Measurements from ENCODE around the gene COL5A1.

COL5A1 gene

DNA sequence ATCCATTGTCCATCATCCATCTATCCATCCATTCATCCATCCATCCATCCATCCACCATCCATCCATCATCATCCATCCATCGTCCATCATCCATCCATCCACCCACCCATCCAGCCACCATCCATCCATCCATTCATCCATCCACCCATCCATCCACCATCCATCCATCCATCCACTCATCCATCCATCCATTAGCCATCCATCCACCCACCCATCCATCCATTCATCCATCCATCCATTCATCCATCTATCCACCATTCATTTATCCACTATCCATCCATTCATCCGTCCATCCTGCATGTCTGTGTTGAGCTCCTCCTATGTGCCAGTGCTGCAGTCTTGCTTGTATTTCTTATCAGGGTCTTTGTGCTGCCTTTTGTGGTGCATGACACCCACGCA is 44.2 kb downstream of the COL5A1 start:
- Histone ChIP-seq H3K27me3 (ENCODE audit: control insufficient read depth, insufficient read depth, low read length) (no peaks in the 10 kb centered on the region), H3K9me3 (ENCODE audit: control insufficient read depth, insufficient read depth, low read length) (no peaks in the 10 kb centered on the region; the same call in 1 of the 2 replicates), H3K27ac (ENCODE audit: low read length) (no peak overlapping the region), H3K36me3 (ENCODE audit: control insufficient read depth, insufficient read depth, low read length) (no peaks in the 10 kb centered on the region; the same call in 1 of the 2 replicates), H3K4me1 (ENCODE audit: control insufficient read depth, insufficient read depth, low read length) (no peaks in the 10 kb centered on the region; the same call in 1 of the 2 replicates), H3K4me3 (ENCODE audit: low read length) (no peak overlapping the region)
- 100% methylated on average over 2 of the region's 3 CpGs for WGBS (ENCODE audit: insufficient coverage, insufficient read length)
- no peak for DNase-seq (ENCODE audit: low read depth, low spot score)

DNA sequence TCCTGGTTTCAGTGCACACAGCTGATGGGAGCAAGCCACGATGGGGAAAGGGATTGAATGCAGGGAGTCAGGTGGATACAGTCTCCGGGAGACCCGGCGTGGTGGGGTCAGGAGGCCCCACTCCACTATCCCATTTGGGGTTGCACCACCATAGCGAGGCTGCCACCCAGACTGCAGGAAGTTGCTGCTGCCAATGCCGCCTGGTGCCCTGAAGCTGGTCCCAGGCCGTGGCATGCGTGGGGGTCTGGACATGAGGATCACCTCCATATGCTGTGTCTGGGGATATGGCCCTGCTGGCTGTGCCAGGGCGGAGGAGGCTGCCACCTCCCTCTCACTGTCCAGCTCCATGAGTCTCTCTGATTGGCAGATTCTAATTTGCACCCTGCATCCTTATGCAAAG is 45.3 kb downstream of the COL5A1 start:
- H3K27me3 ChIP-seq (ENCODE audit: control insufficient read depth, insufficient read depth, low read length), result no peaks in the 10 kb centered on the region
- DNase-seq (ENCODE audit: low read depth, low spot score), result no peak
- no peaks in the 10 kb centered on the region; the same call in 1 of the 2 replicates for H3K9me3 ChIP-seq (ENCODE audit: control insufficient read depth, insufficient read depth, low read length)
- no peak overlapping the region for H3K4me3 ChIP-seq (ENCODE audit: low read length)
- WGBS (ENCODE audit: insufficient coverage, insufficient read length), result no CpG with 5 or more reads among the region's 9 CpGs
- H3K4me1 ChIP-seq (ENCODE audit: control insufficient read depth, insufficient read depth, low read length), result no peaks in the 10 kb centered on the region; the same call in 1 of the 2 replicates
- no peaks in the 10 kb centered on the region; the same call in 1 of the 2 replicates for H3K36me3 ChIP-seq (ENCODE audit: control insufficient read depth, insufficient read depth, low read length)
- no peak overlapping the region for H3K27ac ChIP-seq (ENCODE audit: low read length)

- no CpG with 5 or more reads among the region's 10 CpGs for WGBS (ENCODE audit: insufficient coverage, insufficient read length)
- no peaks in the 10 kb centered on the region for H3K27me3 ChIP-seq (ENCODE audit: control insufficient read depth, insufficient read depth, low read length)
- no peaks in the 10 kb centered on the region; the same call in 1 of the 2 replicates for H3K36me3 ChIP-seq (ENCODE audit: control insufficient read depth, insufficient read depth, low read length)
- H3K27ac ChIP-seq (ENCODE audit: low read length), result no peak overlapping the region
- no peaks in the 10 kb centered on the region; the same call in 1 of the 2 replicates for H3K9me3 ChIP-seq (ENCODE audit: control insufficient read depth, insufficient read depth, low read length)
- DNase-seq (ENCODE audit: low read depth, low spot score), result no peak
- no peaks in the 10 kb centered on the region; the same call in 1 of the 2 replicates for H3K4me1 ChIP-seq (ENCODE audit: control insufficient read depth, insufficient read depth, low read length)
- H3K4me3 ChIP-seq (ENCODE audit: low read length), result no peak overlapping the region
Measured at GRCh38 chr9:134687556-134687955, 46.0 kb downstream of the COL5A1 start.

GRCh38 chr9:134688231-134688630 is 46.6 kb downstream of the COL5A1 start:
- H3K4me3 ChIP-seq (ENCODE audit: low read length), result no peak overlapping the region
- H3K4me1 ChIP-seq (ENCODE audit: control insufficient read depth, insufficient read depth, low read length), result no peaks in the 10 kb centered on the region; the same call in 1 of the 2 replicates
- H3K27me3 ChIP-seq (ENCODE audit: control insufficient read depth, insufficient read depth, low read length), result no peaks in the 10 kb centered on the region
- DNase-seq (ENCODE audit: low read depth, low spot score), result no peak
- no peak overlapping the region for H3K27ac ChIP-seq (ENCODE audit: low read length)
- no peaks in the 10 kb centered on the region; the same call in 1 of the 2 replicates for H3K9me3 ChIP-seq (ENCODE audit: control insufficient read depth, insufficient read depth, low read length)
- no CpG with 5 or more reads among the region's 15 CpGs for WGBS (ENCODE audit: insufficient coverage, insufficient read length)
- no peaks in the 10 kb centered on the region; the same call in 1 of the 2 replicates for H3K36me3 ChIP-seq (ENCODE audit: control insufficient read depth, insufficient read depth, low read length)

DNA sequence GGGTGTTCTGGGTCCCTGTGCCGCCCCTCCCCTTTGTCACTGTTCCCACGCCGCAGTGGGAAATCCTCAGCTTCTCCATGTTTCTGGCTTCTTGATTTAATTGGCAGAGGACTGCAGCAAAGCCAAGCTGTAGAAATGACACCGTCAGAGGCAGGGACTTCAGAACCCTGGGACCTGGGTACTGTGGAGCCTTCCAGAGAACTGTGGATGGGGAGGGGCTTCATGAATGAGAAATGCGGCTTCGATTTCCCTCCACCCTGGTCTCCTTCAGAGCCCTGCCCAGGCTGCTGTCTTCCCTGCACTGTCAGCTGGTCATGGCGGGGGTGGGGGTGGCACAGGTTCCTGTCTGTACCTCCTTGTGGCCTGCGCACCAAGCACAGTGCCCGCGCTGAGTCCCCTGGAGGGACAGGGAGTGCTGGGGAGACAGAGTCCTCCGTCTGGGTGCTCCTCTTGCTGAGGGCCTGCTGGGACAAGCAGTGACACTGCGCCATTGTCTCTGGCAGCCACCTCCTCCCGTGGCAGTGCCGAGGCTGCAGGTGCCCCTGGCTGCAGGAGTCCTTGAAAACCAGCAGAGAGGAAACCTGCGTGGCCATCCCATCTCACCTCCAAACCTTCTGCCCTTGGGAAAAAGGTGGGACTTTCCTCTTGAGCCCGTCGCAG is 47.2 kb downstream of the COL5A1 start:
- no peaks in the 10 kb centered on the region; the same call in 1 of the 2 replicates for H3K4me1 ChIP-seq (ENCODE audit: control insufficient read depth, insufficient read depth, low read length)
- H3K4me3 ChIP-seq (ENCODE audit: low read length), result no peak overlapping the region
- H3K27ac ChIP-seq (ENCODE audit: low read length), result no peak overlapping the region

GRCh38 chr9:134689321-134690181 is 47.9 kb downstream of the COL5A1 start:
- Histone ChIP-seq H3K4me1 (ENCODE audit: control insufficient read depth, insufficient read depth, low read length) (no peaks in the 10 kb centered on the region; the same call in 1 of the 2 replicates), H3K9me3 (ENCODE audit: control insufficient read depth, insufficient read depth, low read length) (no peaks in the 10 kb centered on the region; the same call in 1 of the 2 replicates), H3K4me3 (ENCODE audit: low read length) (no peak overlapping the region), H3K27ac (ENCODE audit: low read length) (no peak overlapping the region), H3K36me3 (ENCODE audit: control insufficient read depth, insufficient read depth, low read length) (no peaks in the 10 kb centered on the region; the same call in 1 of the 2 replicates), H3K27me3 (ENCODE audit: control insufficient read depth, insufficient read depth, low read length) (no peaks in the 10 kb centered on the region)
- DNase-seq (ENCODE audit: low read depth, low spot score), result peak; percentile 52
- no CpG with 5 or more reads among the region's 20 CpGs for WGBS (ENCODE audit: insufficient coverage, insufficient read length)

More for the DNA sequence above, 47.2 kb downstream of the COL5A1 start:
- Histone ChIP-seq H3K27me3 (ENCODE audit: control insufficient read depth, insufficient read depth, low read length) (no peaks in the 10 kb centered on the region), H3K36me3 (ENCODE audit: control insufficient read depth, insufficient read depth, low read length) (no peaks in the 10 kb centered on the region; the same call in 1 of the 2 replicates), H3K9me3 (ENCODE audit: control insufficient read depth, insufficient read depth, low read length) (no peaks in the 10 kb centered on the region; the same call in 1 of the 2 replicates)
- no peak for DNase-seq (ENCODE audit: low read depth, low spot score)
- WGBS (ENCODE audit: insufficient coverage, insufficient read length), result no CpG with 5 or more reads among the region's 17 CpGs

GRCh38 chr9:134690301-134690751 is 48.7 kb downstream of the COL5A1 start:
- no peaks in the 10 kb centered on the region for H3K27me3 ChIP-seq (ENCODE audit: control insufficient read depth, insufficient read depth, low read length)
- no peaks in the 10 kb centered on the region; the same call in 1 of the 2 replicates for H3K36me3 ChIP-seq (ENCODE audit: control insufficient read depth, insufficient read depth, low read length)
- no CpG with 5 or more reads among the region's 15 CpGs for WGBS (ENCODE audit: insufficient coverage, insufficient read length)

DNA sequence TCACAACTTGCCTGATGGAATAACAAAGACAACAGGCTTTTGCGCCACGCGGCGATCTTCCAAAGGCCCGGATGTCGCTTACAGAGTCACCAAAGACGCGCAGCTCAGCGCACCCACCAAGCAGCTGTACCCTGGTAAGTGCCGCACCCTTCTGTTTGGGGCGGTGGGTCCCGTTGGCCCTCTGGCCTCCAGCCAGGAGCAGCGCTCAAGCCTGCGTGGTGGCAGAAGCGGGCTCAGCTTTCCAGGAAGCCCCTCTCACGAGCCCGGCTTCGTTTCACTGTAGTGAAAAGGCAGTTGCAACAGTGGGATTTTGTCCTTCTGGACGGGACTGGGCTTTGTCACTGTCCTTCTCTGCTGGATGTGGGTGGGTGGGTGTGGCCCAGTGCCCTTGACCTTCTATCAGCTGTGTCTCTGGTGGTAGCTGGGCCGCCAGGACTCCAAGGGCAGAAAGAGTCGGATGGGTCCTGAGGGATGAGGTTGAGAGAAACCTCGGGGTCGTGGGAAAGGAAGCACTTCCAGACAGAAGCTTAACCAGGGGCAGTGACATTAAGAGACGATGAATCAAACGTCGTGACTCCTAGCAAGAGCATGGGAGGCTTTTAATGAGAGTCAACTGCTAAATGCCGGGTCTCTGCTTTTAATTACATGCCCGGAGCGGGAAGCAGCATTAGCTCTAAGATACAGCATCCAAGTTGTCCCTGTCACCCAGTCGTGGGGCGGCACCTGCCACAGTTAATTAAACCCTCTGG is 49.5 kb downstream of the COL5A1 start:
- no CpG with 5 or more reads among the region's 31 CpGs for WGBS (ENCODE audit: insufficient coverage, insufficient read length)
- Histone ChIP-seq H3K36me3 (ENCODE audit: control insufficient read depth, insufficient read depth, low read length) (no peaks in the 10 kb centered on the region; the same call in 1 of the 2 replicates), H3K27me3 (ENCODE audit: control insufficient read depth, insufficient read depth, low read length) (no peaks in the 10 kb centered on the region)

More at GRCh38 chr9:134690301-134690751, 48.7 kb downstream of the COL5A1 start:
- DNase-seq (ENCODE audit: low read depth, low spot score), result no peak
- H3K27ac ChIP-seq (ENCODE audit: low read length), result no peak overlapping the region
- no peak overlapping the region for H3K4me3 ChIP-seq (ENCODE audit: low read length)
- no peaks in the 10 kb centered on the region; the same call in 1 of the 2 replicates for H3K4me1 ChIP-seq (ENCODE audit: control insufficient read depth, insufficient read depth, low read length)
- H3K9me3 ChIP-seq (ENCODE audit: control insufficient read depth, insufficient read depth, low read length), result no peaks in the 10 kb centered on the region; the same call in 1 of the 2 replicates

GRCh38 chr9:134691695-134692572 is 50.3 kb downstream of the COL5A1 start:
- Histone ChIP-seq H3K9me3 (ENCODE audit: control insufficient read depth, insufficient read depth, low read length) (no peaks in the 10 kb centered on the region), H3K27me3 (ENCODE audit: control insufficient read depth, insufficient read depth, low read length) (no peaks in the 10 kb centered on the region), H3K4me3 (ENCODE audit: low read length) (no peak overlapping the region), H3K4me1 (ENCODE audit: control insufficient read depth, insufficient read depth, low read length) (no peaks in the 10 kb centered on the region; the same call in 1 of the 2 replicates), H3K27ac (ENCODE audit: low read length) (no peak overlapping the region), H3K36me3 (ENCODE audit: control insufficient read depth, insufficient read depth, low read length) (no peaks in the 10 kb centered on the region; the same call in 1 of the 2 replicates)
- DNase-seq (ENCODE audit: low read depth, low spot score), result no peak
- WGBS (ENCODE audit: insufficient coverage, insufficient read length), result no CpG with 5 or more reads among the region's 23 CpGs

More for the DNA sequence above, 49.5 kb downstream of the COL5A1 start:
- Histone ChIP-seq H3K4me3 (ENCODE audit: low read length) (no peak overlapping the region), H3K9me3 (ENCODE audit: control insufficient read depth, insufficient read depth, low read length) (no peaks in the 10 kb centered on the region), H3K4me1 (ENCODE audit: control insufficient read depth, insufficient read depth, low read length) (no peaks in the 10 kb centered on the region; the same call in 1 of the 2 replicates), H3K27ac (ENCODE audit: low read length) (no peak overlapping the region)
- DNase-seq (ENCODE audit: low read depth, low spot score), result no peak

All from iPS DF 6.9 (cell line).